Left lung (tissue), 10 donors: ENCODE results near the gene MON1A. TPM values are rescaled to one million over a fixed set of nuclear protein-coding genes. Genes with fewer than 3 reads are reported as not detected.
"Not testable (repeated sequence)": the region's sequence is repeated elsewhere in the genome, so short reads cannot be mapped to it uniquely, and the experiment has no call there.

ENCODE experiments used
- ATAC-seq: fragments of 200-7000 bp; cut with Tn5 transposase; one replicate; pipeline ENCODE4 v1.9.1; 2020; ENCODE audit warnings: moderate library complexity
- DNase-seq, 4 donors: peaks; one replicate each; pipeline ENCODE4 v3.0.0-alpha.2; 2013 to 2020
- H3K27ac ChIP-seq, 2 donors: fragments of 200-600 bp; sonication (generic) in 1 of 2; one replicate each; pipeline versions ENCODE4 v1.5.0 to v1.8.0; 2020 to 2021
- H3K27me3 ChIP-seq, 2 donors: fragments of 200-600 bp; sonication (generic) in 1 of 2; one replicate each; pipeline versions ENCODE4 v1.5.0 to v1.8.0; 2020 to 2021
- H3K36me3 ChIP-seq, 2 donors: fragments of 200-600 bp; sonication (generic) in 1 of 2; one replicate each; pipeline versions ENCODE4 v1.5.0 to v1.8.0; 2020 to 2021
- H3K4me1 ChIP-seq, 2 donors: fragments of 200-600 bp; one replicate each; pipeline ENCODE4 v1.8.0; 2021
- H3K4me3 ChIP-seq, 2 donors: fragments of 200-600 bp; sonication (generic) in 1 of 2; one replicate each; pipeline versions ENCODE4 v1.5.0 to v1.8.0; 2020 to 2021; ENCODE audit warnings: mild to moderate bottlenecking in 1 of 2
- H3K9me3 ChIP-seq, 2 donors: fragments of 200-600 bp; sonication (generic) in 1 of 2; one replicate each; pipeline versions ENCODE4 v1.5.0 to v1.8.0; 2020 to 2021
- intact Hi-C, 2 donors: fragments of 100-400 bp; cut with DNase I; formaldehyde crosslinking; loops; one replicate each; pipeline versions ENCODE4 v1.11.2 to v1.14.2; 2022
- polyA plus RNA-seq, 6 donors: library from polyadenylated mRNA; unstranded; fragments of 120-200 nt; gene quantifications; one replicate each; pipeline ENCODE4 v1.2.1, GENCODE V29; 2013; ENCODE audit not compliant: insufficient read length in 6 of 6
- total RNA-seq, 2 donors: library from RNA; stranded (reverse); fragmentation: NEBNext Ultra II Directional; extraction: Animal tissue kit (Norgen Biotek cat#: 25700); gene quantifications; one replicate each; pipeline ENCODE4 v1.2.1, GENCODE V29; 2021
- TF ChIP-seq, protein P1 (sequence below), 2 donors: fragments of 200-600 bp; sonication (generic) in 1 of 2; IDR thresholded peaks; one replicate each; pipeline versions ENCODE4 v1.5.0 to v1.8.0; 2021; ENCODE audit warnings: antibody characterized with exemption in 2 of 2
- donor health status: DM: no; HTN: yes; CAD: no.
- donor health status: DM: no; HTN: no; CAD: no.

The MON1A gene
- total and polyA plus RNA-seq, 8 donors = 8.5 to 15.6 (median 12.6) TPM

DNA sequence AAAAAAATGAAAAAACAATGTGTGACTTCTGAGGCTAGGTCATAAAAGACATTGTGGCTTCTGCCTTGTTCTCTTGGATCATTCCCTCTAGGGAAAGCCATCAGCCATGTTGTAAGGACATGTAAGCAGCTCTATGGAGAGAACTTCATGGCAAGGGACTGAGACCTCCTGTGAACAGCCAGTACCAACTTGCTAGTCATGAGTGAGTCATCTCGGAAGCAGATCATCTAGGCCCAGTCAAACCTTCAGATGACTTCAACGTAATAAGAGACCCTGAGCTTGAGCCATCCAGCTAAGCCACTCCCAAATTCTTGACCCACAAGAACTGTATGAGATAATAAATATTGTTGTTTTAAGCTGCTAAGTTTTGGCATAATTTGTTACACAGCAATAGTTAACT is 4.9 kb downstream of the MON1A start:
- Histone ChIP-seq H3K36me3 (no peaks in the 10 kb centered on the region), H3K27me3 (no peaks in the 10 kb centered on the region), H3K4me3 (no peak overlapping the region), H3K9me3 (no peaks in the 10 kb centered on the region), H3K27ac (no peak overlapping the region), H3K4me1 (peaks cover 8 to 14% of the 10 kb centered on the region in 2 donors)
- no peak for ATAC-seq
- intact Hi-C loops = no loop called here
- TF ChIP-seq, protein P1, sequence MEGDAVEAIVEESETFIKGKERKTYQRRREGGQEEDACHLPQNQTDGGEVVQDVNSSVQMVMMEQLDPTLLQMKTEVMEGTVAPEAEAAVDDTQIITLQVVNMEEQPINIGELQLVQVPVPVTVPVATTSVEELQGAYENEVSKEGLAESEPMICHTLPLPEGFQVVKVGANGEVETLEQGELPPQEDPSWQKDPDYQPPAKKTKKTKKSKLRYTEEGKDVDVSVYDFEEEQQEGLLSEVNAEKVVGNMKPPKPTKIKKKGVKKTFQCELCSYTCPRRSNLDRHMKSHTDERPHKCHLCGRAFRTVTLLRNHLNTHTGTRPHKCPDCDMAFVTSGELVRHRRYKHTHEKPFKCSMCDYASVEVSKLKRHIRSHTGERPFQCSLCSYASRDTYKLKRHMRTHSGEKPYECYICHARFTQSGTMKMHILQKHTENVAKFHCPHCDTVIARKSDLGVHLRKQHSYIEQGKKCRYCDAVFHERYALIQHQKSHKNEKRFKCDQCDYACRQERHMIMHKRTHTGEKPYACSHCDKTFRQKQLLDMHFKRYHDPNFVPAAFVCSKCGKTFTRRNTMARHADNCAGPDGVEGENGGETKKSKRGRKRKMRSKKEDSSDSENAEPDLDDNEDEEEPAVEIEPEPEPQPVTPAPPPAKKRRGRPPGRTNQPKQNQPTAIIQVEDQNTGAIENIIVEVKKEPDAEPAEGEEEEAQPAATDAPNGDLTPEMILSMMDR (IDR thresholded peaks at IDR 0.05) = no peak
- DNase-seq = no peak

DNA sequence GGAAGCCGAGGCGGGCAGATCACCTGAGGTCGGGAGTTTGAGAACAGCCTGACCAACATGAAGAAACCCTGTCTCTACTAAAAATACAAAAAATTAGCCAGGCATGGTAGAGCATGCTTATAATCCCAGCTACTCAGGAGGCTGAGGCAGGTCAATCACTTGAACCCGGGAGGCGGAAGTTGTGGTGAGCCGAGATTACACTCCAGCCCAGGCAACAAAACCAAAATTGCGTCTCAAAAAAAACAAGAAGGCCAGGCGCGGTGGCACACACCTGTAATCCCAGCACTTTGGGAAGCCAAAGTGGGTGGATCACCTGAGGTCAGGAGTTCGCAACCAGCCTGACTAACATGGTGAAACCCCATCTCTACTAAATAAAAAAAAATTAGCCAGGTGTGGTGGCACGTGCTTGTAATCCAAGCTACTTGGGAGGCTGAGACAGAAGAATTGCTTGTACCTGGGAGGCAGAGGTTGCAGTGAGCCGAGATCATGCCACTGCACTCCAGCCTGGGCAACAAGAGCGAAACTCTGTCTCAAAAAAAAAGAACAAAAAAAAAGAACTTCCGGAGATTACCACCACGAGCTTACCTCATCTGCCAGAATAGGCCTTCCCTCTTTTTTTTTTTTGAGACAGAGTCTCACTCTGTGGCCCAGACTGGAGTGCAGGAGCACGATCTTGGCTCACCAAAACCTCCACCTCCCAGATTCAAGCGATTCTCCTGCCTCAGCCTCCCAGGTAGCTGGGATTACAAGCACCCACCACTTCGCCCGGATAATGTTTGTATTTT is 11.6 kb downstream of the MON1A start:
- H3K36me3 ChIP-seq, ATAC-seq, intact Hi-C loops, H3K4me3 ChIP-seq, H3K9me3 ChIP-seq, H3K4me1 ChIP-seq, H3K27me3 ChIP-seq, DNase-seq: not testable (repeated sequence)
- H3K27ac ChIP-seq = peak overlapping the region in 1 of 2 donors; percentile 71

DNA sequence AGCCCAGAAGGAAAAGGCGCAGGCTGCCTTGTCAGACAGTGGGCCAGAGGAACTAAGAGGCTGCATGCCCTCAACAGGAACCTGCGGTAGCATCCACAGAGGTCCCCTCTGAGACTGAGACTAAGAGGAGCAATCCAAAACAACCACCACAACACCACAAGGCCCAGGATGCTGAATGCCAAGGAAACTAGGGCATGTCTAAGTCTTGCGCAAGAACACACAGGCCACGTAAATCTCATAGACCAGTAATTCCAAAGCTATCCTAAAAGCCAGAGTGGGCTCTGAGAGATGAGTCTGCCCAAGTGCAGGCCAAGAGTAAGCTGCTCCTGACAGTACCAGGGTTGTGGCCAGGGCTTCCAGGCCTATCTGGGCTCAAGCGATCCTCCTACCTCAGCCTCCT is 12.9 kb downstream of the MON1A start:
- intact Hi-C loops = no loop called here

DNA sequence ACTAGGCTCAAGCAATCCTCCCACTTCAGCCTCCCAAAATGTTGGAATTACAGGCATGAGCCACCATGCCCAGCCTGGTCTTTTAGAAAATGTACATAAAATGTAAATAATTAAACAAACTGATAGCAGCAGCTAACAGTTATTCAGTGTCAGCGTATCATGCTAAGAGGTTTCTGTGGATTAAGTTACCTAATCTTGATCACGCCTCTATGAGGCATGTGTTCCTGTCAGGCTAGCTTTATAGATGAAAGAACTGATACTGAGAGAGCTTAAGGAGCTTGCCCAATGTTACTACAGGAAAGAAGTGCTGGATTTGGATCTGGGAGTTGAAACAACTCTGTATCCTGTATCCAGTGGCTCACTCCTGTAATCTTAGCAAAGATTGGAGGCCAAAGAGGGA is 14.7 kb downstream of the MON1A start:
- intact Hi-C loops = no loop called here
- Histone ChIP-seq H3K4me3 (no peak overlapping the region), H3K4me1 (peaks cover 0 to 7% of the 10 kb centered on the region in 2 donors), H3K27me3 (no peaks in the 10 kb centered on the region), H3K9me3 (no peaks in the 10 kb centered on the region), H3K36me3 (peaks cover 0 to 32% of the 10 kb centered on the region in 2 donors), H3K27ac (no peak overlapping the region)
- TF ChIP-seq, protein P1 (IDR thresholded peaks at IDR 0.05) = no peak
- ATAC-seq (peak; percentile 69), DNase-seq (no peak)

More for the DNA sequence above, 12.9 kb downstream of the MON1A start:
- ATAC-seq (no peak), DNase-seq (no peak)
- Histone ChIP-seq H3K4me1 (peaks cover 0 to 7% of the 10 kb centered on the region in 2 donors), H3K36me3 (peaks cover 0 to 14% of the 10 kb centered on the region in 2 donors), H3K9me3 (no peaks in the 10 kb centered on the region), H3K27ac (no peak overlapping the region), H3K4me3 (no peak overlapping the region), H3K27me3 (no peaks in the 10 kb centered on the region)
- TF ChIP-seq, protein P1 (IDR thresholded peaks at IDR 0.05) = no peak

DNA sequence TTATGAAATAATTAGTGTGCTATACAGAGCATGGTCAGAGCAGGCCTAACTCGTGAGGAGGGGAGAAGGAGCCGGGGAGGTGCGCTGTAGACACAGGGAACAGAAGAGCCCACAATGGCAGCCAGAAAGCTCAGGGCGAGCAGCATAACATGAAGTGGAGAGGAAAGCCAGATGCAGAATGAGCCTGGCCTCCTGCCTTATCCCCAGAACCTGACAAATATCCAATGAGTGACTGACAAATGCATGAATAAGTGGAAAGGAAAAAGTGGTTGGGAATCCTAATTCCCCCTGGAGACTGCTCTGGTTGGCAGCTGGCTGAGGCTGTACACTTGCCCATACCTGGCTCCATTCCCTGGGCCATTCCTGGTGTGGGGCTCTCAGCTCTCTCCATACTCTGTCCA is 16.7 kb downstream of the MON1A start:
- no peak for DNase-seq
- intact Hi-C loops = no loop called here
- Histone ChIP-seq H3K4me3 (no peak overlapping the region), H3K4me1 (peaks cover 0 to 2% of the 10 kb centered on the region in 2 donors), H3K27me3 (no peaks in the 10 kb centered on the region), H3K27ac (no peak overlapping the region), H3K9me3 (no peaks in the 10 kb centered on the region), H3K36me3 (peaks cover 0 to 48% of the 10 kb centered on the region in 2 donors)
- ATAC-seq = no peak
- TF ChIP-seq, protein P1 (IDR thresholded peaks at IDR 0.05) = no peak
